Smooth muscle cell (in vitro differentiated cells): ENCODE measurements around the gene DCAF6. TPM values are rescaled to one million over a fixed set of nuclear protein-coding genes. Genes with fewer than 3 reads are reported as not detected.

ENCODE experiments used
- DNase-seq: peaks from one replicate; lab custom pipeline; 2025; ENCODE audit not compliant: unreplicated experiment; lab: John Stamatoyannopoulos, UW
- H2AFZ ChIP-seq: fragments of 200-600 bp; sonication (generic); 2 replicates; pipeline ENCODE4 v1.6.0; 2016; ENCODE audit warnings: antibody characterized with exemption, low read depth, mild to moderate bottlenecking
- H3F3A ChIP-seq: fragments of 200-600 bp; sonication (generic); 2 replicates; pipeline ENCODE4 v1.6.0; 2017; ENCODE audit warnings: antibody characterized with exemption, low read depth
- H3K27ac ChIP-seq: fragments of 200-600 bp; sonication (generic); 2 replicates; pipeline ENCODE4 v1.5.1; 2016; ENCODE audit warnings: low read depth, mild to moderate bottlenecking
- H3K27me3 ChIP-seq: fragments of 200-600 bp; sonication (generic); 2 replicates; pipeline ENCODE4 v1.6.1; 2016; ENCODE audit warnings: low read depth, mild to moderate bottlenecking
- H3K36me3 ChIP-seq: fragments of 200-600 bp; sonication (generic); 2 replicates; pipeline ENCODE4 v1.5.1; 2016; ENCODE audit warnings: low read depth
- H3K4me1 ChIP-seq: fragments of 200-600 bp; sonication (generic); 2 replicates; pipeline ENCODE4 v1.5.1; 2016; ENCODE audit warnings: low read depth
- H3K4me2 ChIP-seq: fragments of 200-600 bp; sonication (generic); 2 replicates; pipeline ENCODE4 v1.6.0; 2016; ENCODE audit warnings: mild to moderate bottlenecking
- H3K4me3 ChIP-seq: fragments of 200-600 bp; sonication (generic); 2 replicates; pipeline ENCODE4 v1.5.1; 2016; ENCODE audit warnings: mild to moderate bottlenecking
- H3K79me2 ChIP-seq: fragments of 200-600 bp; sonication (generic); 2 replicates; pipeline ENCODE4 v1.6.0; 2016; ENCODE audit warnings: low read depth, mild to moderate bottlenecking
- H3K9ac ChIP-seq: fragments of 200-600 bp; sonication (generic); 2 replicates; pipeline ENCODE4 v1.6.0; 2016; ENCODE audit warnings: low read depth
- H3K9me3 ChIP-seq: fragments of 200-600 bp; sonication (generic); replicated peaks from 2 replicates; pipeline ENCODE4 v1.5.1; 2016; ENCODE audit warnings: low read depth
- H4K20me1 ChIP-seq: fragments of 200-600 bp; sonication (generic); 2 replicates; pipeline ENCODE4 v1.6.0; 2016; ENCODE audit warnings: low read depth
- CTCF ChIP-seq: fragments of 200-600 bp; sonication (generic); IDR thresholded peaks from 2 replicates; pipeline ENCODE4 v1.5.1; 2017; ENCODE audit warnings: borderline replicate concordance, mild to moderate bottlenecking, antibody characterized with exemption; ENCODE audit not compliant: insufficient read depth, poor library complexity, severe bottlenecking
- WGBS: methylation state at CpG from one replicate; pipeline ENCODE4 v1.1.7; 2016; ENCODE audit warnings: low lambda C conversion rate; 5-methylcytosine and 5-hydroxymethylcytosine counted together
- polyA plus RNA-seq: library from polyadenylated mRNA; unstranded; fragments of >200 nt; fragmentation: Nextera tagmentation; extraction: Ambion mirVana; gene quantifications from 2 replicates; pipeline ENCODE4 v1.2.1, GENCODE V29; 2016
- total RNA-seq: library from RNA; depleted of rRNA; stranded (reverse); fragments of >200 nt; gene quantifications from 2 replicates; pipeline ENCODE4 v1.2.3, GENCODE V29; 2014

Gene DCAF6
- total and polyA plus RNA-seq, 2 experiments from 2014 or later, result 27.4 to 34.9 TPM

GRCh38 chr1:167994560-167994959 lies 58.1 kb downstream of the DCAF6 start:
- Histone ChIP-seq H3K27ac (no peak overlapping the region), H3K9me3 (no peaks in the 10 kb centered on the region), H3K79me2 (no peaks in the 10 kb centered on the region), H3K9ac (no peak overlapping the region), H3K4me2 (no peak overlapping the region), H3K27me3 (no peaks in the 10 kb centered on the region), H2AFZ (no peak overlapping the region), H3K36me3 (peaks cover 5% of the 10 kb centered on the region), H3K4me1 (no peaks in the 10 kb centered on the region), H4K20me1 (no peaks in the 10 kb centered on the region), H3K4me3 (no peak overlapping the region), H3F3A (no peaks in the 10 kb centered on the region)
- DNase-seq, result no peak
- TF ChIP-seq CTCF, result no peak
- 71% methylated on average over 2 of the region's 2 CpGs for WGBS

- Histone ChIP-seq H3K9ac (no peak overlapping the region), H3K79me2 (no peaks in the 10 kb centered on the region), H3K4me1 (no peaks in the 10 kb centered on the region), H3K4me2 (no peak overlapping the region), H4K20me1 (no peaks in the 10 kb centered on the region), H3K4me3 (no peak overlapping the region), H3K36me3 (peaks cover 5% of the 10 kb centered on the region), H3K27ac (no peak overlapping the region), H2AFZ (no peak overlapping the region), H3K27me3 (no peaks in the 10 kb centered on the region), H3F3A (no peaks in the 10 kb centered on the region), H3K9me3 (no peaks in the 10 kb centered on the region)
- no peak for DNase-seq
- WGBS, result 96% methylated on average over 3 of the region's 3 CpGs
- no peak for TF ChIP-seq CTCF
Measured at GRCh38 chr1:167995038-167995437, 58.6 kb downstream of the DCAF6 start.

- Histone ChIP-seq H3K36me3 (peaks cover 5% of the 10 kb centered on the region), H3K9me3 (no peaks in the 10 kb centered on the region), H3K4me2 (no peak overlapping the region), H3K27ac (no peak overlapping the region), H3K4me1 (no peaks in the 10 kb centered on the region), H3K79me2 (no peaks in the 10 kb centered on the region), H4K20me1 (no peaks in the 10 kb centered on the region), H2AFZ (no peak overlapping the region), H3K9ac (no peak overlapping the region), H3K27me3 (no peaks in the 10 kb centered on the region), H3F3A (no peaks in the 10 kb centered on the region), H3K4me3 (no peak overlapping the region)
- TF ChIP-seq CTCF, result no peak
- no peak for DNase-seq
- WGBS, result 90% methylated on average over 3 of the region's 3 CpGs
Measured at GRCh38 chr1:167996266-167996665, 59.8 kb downstream of the DCAF6 start.

- H3K36me3 ChIP-seq, result peaks cover 5% of the 10 kb centered on the region
- H2AFZ ChIP-seq, result no peak overlapping the region
- no peaks in the 10 kb centered on the region for H3F3A ChIP-seq
- 87% methylated on average over 3 of the region's 3 CpGs for WGBS
- H3K9ac ChIP-seq, result no peak overlapping the region
- no peak for TF ChIP-seq CTCF
- H3K27ac ChIP-seq, result no peak overlapping the region
- DNase-seq, result no peak
- no peak overlapping the region for H3K4me3 ChIP-seq
- no peaks in the 10 kb centered on the region for H3K4me1 ChIP-seq
- H3K9me3 ChIP-seq, result no peaks in the 10 kb centered on the region
- no peaks in the 10 kb centered on the region for H3K27me3 ChIP-seq
- no peaks in the 10 kb centered on the region for H4K20me1 ChIP-seq
- no peaks in the 10 kb centered on the region for H3K79me2 ChIP-seq
- no peak overlapping the region for H3K4me2 ChIP-seq
Measured at GRCh38 chr1:167997037-167997575, 60.6 kb downstream of the DCAF6 start.
